IPS DF 19.7 (cell line): ENCODE data around the gene GMDS.
"Not testable (repeated sequence)": the region's sequence is repeated elsewhere in the genome, so short reads cannot be mapped to it uniquely, and the experiment has no call there.

ENCODE experiments used
- DNase-seq: peaks from one replicate; pipeline ENCODE4 v3.0.0-alpha.2; 2013; ENCODE audit warnings: low read depth, low spot score

Gene GMDS

DNA sequence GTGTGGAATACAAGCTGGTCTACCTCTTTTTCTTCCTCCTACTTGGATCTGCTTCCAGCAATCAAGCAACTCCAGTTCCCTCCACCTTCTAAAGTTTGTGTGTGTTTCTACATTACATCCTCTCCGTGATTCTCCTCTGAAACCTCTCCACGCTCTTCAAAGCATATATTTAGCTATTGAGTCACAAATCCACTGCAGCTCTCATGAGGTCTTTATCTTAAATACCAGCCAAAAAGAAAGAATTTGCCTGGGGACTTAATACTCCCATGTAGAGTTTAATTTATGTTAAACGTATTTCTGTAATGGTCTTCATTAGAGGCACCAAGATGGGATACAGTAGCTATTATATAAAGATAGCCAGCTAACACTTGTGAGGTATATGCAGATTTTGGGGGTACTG is 557.0 kb downstream of the GMDS start:
- no peak for DNase-seq

DNA sequence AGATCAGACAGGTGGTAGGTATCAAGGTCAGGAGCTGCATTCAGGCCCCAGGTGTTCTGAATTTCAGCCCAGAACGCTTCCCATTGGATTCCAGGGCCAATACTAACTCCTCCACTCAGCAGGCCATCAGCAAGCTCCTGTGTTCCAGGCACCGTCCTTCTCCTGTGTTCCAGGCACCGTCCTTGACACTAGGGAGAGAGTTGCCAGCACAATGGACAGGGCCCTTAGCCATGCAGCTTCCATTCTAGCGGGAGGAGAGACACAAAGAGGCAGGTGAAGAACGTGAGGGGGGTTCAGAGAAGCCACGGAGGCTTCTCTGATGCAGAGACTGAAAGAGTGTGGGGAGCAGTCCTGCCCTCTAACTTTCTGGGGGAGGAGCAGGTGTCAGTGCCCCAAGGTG is 558.0 kb downstream of the GMDS start:
- DNase-seq = no peak

DNA sequence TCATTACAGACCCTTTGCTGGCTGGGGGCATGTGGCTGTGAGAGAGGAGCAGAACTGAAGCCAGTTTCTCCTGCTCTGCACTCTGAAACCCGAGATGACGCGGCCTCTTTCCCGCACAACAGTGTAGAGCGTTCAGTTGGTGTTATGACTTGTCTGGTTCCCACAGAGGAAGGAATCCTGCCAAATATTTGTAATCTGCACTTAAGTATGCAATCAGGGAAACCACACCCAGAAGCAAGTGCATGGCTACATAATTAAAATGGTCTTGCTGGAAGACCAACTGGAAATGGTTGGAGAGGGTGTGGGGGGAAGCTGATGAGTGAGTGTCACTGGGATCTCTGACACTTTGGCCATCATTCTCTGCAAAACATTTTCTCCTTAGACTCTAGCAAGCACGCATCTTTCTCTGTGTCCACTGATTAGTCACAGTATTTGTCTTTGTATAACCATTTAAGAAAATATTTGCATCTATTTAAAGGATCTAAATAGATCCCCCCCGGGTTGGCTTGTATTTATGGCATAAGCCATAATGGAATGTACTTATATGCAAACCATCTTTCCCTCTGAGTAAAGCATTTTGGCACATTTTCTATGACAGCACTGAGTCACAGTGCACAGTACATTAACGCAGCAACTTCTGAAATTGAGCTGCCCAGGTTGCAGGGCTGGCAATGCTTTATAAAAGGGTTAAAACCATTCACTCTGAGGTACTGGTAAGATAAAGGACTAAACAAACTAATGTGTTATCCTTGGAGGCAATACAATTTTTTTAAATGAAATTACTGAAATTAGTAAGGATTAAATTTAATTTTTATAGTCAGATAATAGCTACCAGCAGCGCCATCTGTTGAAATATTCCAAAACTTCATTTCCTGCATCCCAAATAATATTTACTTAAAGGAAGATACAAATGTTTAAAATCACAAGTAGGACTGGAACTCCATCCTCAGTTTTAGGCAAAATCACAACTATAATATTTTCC is 559.0 kb downstream of the GMDS start:
- no peak for DNase-seq

DNA sequence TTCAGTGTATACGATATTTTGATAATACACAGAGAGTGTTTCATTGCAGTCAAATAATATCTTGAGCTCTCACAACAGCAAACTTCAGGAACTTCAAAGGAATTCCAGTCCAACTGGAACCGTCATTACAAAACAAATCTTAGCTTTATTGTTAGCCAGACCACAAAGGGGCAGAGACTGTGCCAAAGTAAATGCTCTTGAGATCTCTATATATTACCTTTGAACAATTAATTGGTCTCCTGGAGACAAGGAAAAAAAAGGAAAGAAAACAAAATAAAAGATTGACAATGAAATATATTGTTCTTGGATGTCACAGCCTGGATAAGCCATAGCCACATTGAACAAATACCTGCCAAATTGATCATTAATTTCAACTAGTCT is 565.7 kb downstream of the GMDS start:
- DNase-seq = no peak

DNA sequence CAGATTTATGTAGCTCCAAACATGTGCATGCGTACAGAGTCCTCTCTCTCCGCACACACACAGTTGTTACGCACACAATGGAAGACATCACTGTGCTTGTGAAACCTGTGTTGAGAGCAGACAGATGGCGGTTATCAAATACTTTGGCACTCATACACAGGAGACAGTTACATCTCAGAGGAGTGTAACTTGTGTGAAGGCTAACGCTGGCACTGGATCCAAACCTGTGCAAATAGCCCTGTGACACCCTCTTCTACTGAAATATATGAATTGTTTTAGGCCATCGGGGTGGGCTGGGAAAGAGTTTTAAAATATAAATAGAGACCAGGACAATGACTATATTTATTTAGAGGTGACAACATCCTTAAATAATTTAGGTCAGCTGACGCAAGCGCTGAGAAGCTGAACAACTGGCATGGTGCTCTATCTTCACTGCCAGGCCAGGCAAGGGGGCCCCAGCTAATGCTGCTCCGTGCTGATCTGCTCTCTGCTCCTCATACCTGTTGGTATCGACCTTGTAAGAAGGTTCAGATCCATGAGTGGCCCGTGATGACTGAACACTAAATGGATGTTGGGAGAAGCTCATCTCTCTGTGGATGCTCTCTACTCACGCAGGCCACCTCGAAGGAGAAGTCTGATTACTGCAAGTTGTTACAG is 566.2 kb downstream of the GMDS start:
- DNase-seq = no peak

DNA sequence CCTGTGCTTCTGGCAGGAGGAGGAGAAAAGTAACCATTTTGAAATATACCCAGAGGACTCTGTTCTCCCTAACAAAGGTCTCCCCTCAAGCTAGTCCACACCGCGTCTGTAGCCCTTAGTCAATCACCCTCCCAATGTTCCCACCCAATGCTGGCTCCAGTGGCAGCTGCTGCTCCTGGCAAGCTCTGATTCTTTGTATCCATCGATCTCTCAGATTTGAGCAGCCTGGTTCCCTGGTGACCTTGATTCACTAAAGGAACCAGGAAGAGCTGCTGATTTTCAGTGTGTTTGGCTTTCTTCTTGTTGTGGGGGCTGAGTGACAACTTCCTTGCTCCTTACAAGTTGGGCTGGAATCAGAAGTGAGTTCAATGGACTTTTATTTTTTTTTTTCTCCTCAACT is 567.2 kb downstream of the GMDS start:
- DNase-seq = no peak

DNA sequence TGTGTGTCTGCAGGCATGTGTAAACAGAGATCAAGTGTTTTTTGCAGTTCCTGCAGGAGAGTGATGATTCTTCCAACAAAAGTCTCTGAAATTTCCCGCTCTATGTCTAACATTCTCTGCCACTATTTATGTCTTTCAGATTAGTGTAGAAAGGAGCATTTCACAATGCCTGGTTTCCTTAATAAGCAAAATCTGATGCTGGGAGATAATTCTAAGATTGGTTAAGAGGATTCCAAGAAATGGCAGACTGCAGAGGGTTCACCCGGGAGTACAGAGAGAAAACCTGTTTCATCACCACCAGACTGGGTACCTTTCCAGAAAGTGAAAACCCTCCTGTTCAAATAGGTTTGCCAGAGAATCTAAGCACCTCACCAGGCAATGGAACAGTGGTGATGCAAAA is 573.0 kb downstream of the GMDS start:
- no peak for DNase-seq

DNA sequence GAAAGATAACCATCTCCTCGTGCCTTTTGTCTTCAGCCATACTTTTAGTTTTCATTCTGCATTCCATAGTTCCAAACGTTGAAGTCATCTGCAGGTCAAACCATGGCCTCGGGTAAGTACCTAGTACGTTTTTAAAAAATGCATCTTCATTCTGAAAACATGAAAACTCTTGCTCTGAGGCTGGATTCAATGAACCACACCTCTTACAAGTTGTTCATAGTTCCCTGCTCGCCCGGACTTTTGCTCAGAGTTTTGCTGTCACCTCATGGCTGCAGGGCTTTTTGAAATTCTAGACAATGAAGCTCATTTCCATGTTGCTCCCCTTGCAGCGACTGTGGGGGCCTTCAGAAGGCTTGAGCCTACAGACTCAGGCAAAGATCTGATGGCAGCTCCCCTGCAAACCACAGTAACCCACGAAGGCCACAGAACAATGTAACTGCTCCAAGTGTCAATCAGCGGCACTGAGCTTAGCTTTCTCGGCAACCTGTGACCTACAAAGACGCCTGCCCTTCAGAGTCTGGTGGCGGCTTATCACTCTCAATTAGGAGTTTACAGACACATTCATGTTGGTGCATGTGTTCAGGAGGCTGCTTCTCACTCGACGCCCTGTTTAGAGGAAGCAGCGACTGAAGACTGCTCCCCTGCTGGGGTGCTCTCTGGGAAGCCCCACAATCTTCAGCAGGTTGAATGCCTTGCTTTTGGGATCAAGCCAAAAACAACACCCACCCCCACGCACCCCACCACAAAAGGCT is 574.5 kb downstream of the GMDS start:
- DNase-seq = no peak

DNA sequence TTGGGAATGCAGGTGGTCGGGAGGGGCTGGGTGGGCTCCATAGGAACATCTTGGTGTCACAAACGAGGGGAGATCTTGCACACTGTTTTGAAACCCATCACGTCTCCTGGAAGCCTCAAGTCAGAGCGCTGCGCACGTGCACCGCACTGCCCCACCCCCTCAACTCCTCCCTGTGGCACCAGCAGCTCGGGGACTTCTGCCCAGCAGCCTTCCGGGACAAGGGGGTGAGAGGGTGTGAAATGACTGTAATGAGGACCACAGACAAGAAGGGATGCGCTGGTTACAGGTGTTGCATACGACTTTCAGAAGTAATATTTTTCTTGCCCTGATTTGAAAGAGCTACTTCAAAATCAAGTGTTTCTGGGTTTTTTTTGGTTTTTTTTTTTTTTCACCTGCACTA is 575.4 kb downstream of the GMDS start:
- no peak for DNase-seq

DNA sequence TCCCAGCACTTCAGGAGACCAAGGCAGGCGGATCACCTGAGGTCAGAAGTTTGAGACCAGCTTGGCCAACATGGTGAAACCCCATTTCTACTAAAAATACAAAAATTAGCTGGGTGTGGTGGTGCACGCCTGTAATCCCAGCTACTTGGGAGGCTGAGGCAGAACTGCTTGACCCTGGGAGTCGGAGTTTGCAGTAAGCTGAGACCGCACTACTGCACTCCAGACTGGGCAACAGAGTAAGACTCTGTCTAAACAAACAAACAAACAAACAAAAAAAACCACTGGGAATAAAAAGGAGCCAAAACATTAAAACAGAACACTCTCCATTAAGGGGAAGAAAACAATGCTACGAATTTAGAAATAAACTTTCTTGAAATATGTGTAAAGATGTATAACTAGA is 576.9 kb downstream of the GMDS start:
- DNase-seq = not testable (repeated sequence)

DNA sequence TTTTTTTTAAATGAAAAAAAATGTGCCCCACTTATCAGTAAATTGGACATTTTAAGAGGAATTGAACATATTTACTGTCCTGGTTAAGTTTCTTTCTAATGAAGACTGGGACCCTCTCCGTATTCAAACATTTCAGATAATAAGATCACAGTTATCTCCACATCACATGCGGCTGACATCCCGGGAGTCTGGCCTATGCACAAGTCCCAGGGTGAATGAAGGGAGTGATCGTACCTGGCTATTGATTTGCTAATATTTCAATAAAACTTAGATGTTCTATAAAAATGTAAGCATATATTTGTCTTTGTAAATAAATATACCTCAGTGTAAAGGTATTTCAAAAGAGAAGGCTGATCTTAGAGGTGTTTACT is 577.6 kb downstream of the GMDS start:
- no peak for DNase-seq

DNA sequence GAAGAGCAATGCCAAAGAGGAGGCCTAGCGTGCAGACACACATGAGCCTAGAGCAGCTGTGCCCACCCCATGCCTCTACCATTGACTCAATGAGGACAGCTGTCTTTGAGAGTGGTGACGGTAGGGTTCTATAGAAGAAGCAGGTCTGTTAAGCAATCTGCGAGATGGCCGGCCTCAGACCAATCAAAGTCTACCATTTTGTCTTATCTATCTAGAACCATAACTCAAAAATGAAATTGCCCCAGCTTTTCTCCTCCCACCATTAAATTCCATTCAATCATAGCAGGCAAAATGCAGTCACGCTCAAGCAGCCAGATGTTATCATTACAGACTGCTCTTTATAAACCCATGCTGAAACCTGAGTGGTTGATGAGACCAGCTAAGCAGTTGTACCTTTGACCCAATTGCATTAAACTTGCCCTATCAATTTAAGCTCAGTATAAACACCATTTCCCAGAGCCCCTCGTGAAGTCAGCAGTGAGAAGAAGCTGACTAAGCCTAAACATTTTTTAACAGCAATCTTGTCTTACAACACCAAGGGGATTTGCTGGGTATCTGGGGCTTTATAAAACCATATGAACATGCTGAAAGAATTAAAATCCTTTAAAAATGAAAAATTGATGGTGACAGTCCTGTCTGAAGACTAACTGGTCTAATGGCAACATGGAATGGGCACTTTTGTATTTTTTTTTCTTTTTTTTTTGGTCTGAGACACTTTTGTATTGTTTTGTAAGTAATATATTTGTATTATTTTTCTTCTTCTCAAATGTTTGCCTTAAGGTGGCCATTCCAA is 578.2 kb downstream of the GMDS start:
- no peak for DNase-seq

DNA sequence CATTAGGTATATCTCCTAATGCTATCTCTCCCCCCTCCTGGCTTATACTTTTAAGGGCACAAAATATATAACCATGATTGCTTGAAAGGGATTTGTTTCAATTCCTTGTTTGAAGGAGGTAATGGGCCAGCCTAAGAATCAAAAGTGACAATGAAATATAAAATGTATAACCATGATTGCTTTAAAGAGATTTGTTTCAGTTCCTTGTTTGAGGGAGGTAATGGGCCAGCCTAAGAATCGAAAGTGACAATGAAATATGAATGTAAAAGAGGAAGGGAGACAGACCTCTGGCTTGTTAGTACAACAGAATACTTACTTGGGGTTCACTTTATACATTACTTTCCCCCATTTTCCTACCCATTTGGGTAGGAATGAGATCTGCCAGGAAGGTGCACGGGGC is 580.2 kb downstream of the GMDS start:
- DNase-seq = no peak

DNA sequence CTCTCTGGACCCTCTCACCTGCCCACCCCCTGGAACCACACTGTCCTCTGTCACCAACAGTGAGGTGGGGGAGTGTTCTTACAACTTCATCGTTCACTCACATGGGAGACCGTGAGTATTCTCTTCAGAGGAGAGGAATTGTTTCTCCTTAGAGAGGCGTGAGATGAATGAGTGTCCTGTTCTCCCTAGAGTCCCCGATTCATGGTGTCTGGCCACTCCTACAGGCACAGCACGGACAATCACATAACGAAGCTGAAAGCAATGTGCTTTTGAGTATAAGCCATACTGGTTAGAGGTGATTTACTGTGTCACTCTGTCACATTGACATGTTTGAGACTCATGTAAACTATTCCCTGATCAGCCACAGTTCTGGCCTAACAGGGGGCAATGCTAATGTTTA is 581.1 kb downstream of the GMDS start:
- DNase-seq = no peak

DNA sequence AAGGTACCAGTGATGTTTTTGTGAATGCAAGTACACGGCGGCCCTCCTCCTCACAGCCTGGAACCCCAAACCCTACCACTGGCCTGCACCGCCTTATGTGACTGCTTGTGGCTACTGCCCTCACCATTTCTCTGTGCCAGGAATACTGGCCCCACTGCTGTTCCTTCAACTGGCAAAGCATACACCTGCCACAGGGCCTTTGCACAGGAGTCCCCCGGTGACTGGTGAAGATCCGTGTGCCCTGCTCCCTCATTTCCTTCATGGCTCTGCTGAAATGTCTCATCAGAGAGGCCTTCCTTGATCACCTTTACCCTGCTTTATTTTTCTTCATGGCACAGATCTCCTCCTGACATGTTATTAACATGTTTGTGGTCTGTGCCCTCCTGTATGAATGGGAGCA is 581.9 kb downstream of the GMDS start:
- DNase-seq = no peak

DNA sequence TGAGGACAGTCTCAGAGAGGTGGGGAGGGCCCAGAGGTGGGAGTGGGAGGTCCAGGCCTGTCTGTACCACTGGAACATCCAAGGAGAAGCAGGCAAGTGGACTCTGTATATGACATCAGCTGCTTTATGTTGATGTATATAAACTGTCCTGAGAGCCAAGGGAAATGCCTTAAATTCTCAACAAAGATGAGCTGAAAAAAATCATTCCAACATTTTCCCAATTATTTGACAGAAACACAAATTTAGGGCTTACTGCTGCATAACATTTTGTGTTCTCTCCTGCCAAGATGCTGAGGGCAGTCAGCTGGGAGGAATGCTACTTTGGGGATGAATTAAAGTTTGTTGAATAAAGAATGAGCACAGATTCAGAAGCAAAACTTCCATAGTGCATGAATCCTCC is 582.9 kb downstream of the GMDS start:
- DNase-seq = no peak

DNA sequence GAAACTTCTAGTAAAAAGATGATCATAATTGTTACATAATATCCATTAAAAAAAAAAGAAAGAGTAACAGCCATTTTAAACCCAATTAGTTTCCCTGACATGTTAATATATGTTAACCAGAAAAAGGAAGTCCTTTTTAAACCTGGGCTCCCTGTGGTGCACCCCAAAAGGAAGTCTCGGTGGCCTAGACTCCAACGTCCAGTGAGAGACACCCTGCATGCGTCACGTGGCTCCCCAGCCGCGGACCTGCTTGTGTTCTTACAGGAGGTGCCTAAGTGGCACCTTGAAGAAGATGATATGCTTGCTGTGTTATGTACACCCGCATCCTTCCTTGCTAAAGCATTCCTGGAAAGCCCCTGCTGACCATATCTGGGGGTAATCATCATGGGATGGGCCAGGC is 585.6 kb downstream of the GMDS start:
- no peak for DNase-seq

DNA sequence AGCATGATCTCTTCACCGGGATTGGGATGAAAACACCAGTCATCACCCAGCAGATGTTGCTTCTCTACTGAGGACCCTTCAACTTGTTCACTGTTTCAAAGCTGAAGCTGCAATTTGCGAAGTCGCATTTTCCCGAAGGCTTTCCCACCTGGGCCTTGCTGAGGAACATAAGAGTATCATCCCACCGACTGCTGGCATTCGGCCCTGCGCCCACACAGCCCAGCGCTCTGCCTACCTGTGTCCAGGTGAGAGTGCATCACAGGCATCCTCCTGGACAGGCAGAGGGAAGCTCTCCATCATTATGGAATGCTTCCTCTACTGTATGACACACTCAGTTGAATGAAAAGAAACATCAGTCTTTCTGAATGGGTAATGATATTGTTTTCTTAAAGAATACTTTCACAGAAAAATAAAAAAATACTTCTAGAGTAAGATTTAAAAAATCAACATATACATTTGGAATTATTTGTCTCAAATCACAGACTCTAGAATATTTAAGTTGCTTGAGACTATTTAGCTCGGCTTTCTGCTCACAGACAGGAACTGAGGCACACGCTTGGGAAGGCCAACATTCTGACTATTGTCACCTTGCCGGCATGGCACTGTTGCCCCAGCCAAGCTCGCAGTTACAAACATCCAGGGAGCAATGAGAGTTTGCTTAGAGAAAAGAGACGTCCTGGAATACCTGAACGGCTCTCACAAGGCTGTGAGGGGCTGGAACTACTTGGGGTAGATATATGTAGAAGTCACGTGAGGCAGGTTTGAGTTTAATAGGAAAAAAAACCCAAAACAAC is 587.0 kb downstream of the GMDS start:
- DNase-seq = no peak

DNA sequence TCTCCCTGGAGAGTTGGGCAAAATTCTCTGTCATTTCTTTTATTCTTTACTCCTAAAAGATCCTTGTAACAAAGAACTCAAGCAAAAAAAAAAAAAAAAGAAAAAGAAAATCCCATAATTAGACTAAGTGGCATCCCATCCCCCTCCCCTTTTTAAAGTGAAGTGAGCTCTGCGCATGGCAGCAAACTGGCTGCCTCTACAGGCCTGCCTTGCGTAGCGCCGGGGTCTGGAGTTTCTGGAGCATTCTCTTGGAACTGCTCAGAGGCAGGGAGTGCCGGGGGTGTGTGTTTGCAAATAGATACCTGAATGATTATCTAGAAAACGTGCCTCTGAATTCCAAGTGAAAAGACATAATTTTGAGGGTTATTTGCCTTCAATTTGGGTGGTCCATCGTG is 587.6 kb downstream of the GMDS start:
- no peak for DNase-seq

DNA sequence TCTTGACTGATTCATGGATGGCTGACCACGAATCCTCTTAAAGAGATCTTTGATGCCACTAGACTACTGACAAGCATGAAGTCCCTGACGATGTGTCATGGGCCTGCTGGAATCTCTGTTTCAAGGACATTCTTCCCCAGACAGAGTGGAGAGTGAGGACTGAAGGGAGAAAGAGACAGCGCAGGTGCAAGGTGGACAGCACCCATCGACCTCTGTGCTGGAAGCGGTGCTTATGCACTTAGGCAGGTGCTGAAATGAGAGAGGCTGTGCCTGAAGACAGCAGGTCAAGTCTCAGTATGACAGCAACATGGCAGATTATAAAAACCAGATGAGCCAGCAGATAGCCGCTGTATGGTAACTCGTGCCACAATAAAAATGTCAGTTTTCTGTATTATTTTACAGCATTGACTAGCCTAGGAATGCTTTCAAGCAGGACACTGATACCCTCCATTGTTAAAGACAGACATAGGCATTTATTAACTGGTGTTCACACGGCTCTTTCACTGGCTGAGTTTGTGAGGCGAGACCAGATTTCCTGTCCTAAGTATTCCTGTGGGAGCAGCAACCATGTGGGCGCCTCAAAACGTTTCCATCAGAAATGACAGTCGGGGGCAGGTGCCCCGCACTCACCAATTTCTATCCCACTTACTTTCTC is 588.2 kb downstream of the GMDS start:
- no peak for DNase-seq
